Right renal cortex interstitium (tissue), 3 donors: ENCODE results near the gene KCTD14. TPM values are rescaled to one million over a fixed set of nuclear protein-coding genes. Genes with fewer than 3 reads are reported as not detected.

Experiments used
- DNase-seq, 3 donors: peaks; one replicate each; pipeline ENCODE4 v3.0.0-alpha.2; 2013; ENCODE audit warnings: low read depth in 3 of 3, low spot score in 2 of 3
- polyA plus RNA-seq, 3 donors: library from polyadenylated mRNA; unstranded; fragments of 120-200 nt; gene quantifications; one replicate each; pipeline ENCODE4 v1.2.1, GENCODE V29; 2013; ENCODE audit not compliant: insufficient read length in 3 of 3

KCTD14 gene
- polyA plus RNA-seq, 3 donors = 16.4 to 17.7 (median 16.8) TPM

DNA sequence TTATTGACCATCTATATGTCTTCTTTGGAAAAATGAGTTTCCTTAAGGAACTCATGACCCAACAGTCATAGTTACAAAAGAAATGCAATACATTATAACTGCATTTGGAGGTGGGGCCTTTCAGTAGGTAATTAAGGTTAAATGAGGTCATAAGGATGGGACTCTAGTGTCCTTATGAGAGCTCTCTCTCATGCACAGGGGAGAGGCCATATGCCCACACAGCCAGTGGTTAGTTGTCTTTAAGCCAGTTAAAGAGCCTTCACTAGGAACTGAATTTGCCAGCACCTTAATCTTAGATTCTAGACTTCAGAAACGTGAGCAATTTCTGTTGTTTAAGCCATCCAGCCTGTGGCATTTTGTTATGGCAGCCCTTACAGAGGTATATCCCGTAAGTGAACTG, 56.0 kb downstream of the KCTD14 start:
- no peak for DNase-seq

DNA sequence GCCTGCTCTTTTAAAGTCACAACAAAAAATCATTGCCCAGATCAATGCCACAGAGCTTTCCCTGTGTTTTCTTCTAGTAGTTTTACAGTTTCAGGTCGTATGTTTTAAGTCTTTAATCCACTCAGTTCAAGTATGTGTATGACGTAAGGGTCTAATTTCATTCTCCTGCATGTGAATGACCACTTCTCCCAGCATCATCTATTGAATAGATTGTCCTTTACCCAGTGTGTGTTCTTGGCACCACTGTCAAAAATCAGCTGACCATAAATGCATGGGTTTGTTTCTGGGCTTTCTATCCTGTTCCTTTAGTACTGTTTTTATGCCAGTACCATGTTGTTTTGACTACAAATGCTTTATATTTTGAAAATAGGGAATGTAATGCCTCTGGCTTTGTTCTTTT, 56.7 kb downstream of the KCTD14 start:
- DNase-seq = no peak

Other genes with a start within 250 kb of the KCTD14 start
- 10 to 100 TPM; 70.5 to 82.8 (median 74.2) TPM for gene RSF1, start 202.6 kb downstream of the KCTD14 start, polyA plus RNA-seq
- gene AAMDC, start 202.1 kb downstream of the KCTD14 start, polyA plus RNA-seq = 10 to 100 TPM; 52.0 to 58.2 (median 57.8) TPM
- 10 to 100 TPM; 39.3 to 44.7 (median 42.7) TPM for gene INTS4, start 28.6 kb downstream of the KCTD14 start, polyA plus RNA-seq
- under 1 TPM; 0.18 to 0.40 (median 0.21) TPM for gene THRSP, start 40.6 kb upstream of the KCTD14 start, polyA plus RNA-seq
- 100 to 1,000 TPM; 136 to 155 (median 148) TPM for gene NDUFC2, start 56.6 kb upstream of the KCTD14 start, polyA plus RNA-seq
- gene ALG8, start 116.3 kb upstream of the KCTD14 start, polyA plus RNA-seq = 10 to 100 TPM; 65.9 to 73.6 (median 69.3) TPM
- gene KCTD21, start 165.3 kb upstream of the KCTD14 start, polyA plus RNA-seq = 10 to 100 TPM in 1 of 3 donors, 1 to 10 TPM in 2; 6.9 to 11.5 (median 9.0) TPM
- 1 to 10 TPM; 4.1 to 5.1 (median 4.9) TPM for gene USP35, start 165.6 kb upstream of the KCTD14 start, polyA plus RNA-seq